K562 (cell line): ENCODE data around the gene TRAP1. TPM values are rescaled to one million over a fixed set of nuclear protein-coding genes. Genes with fewer than 3 reads are reported as not detected.
A peak's percentile ranks its signal among the peaks of the same experiment; 100 is the strongest.

ENCODE experiments used
- ATAC-seq: fragments of 200-7000 bp; cut with Tn5 transposase; 3 replicates; pipeline ENCODE4 v1.9.1; 2020; ENCODE audit warnings: moderate library complexity
- BruUV-seq: library from RNA; stranded (reverse); fragments of 400-500 nt; replicated peaks from 2 replicates; lab custom pipeline; 2021; lab: Mats Ljungman, UMichigan
- CTCF ChIA-PET: fragments of 300-600 bp; formaldehyde crosslinking; extraction: SDS; loops from one replicate; lab custom pipeline; 2021; ENCODE audit warnings: low intra/inter-chr PET ratio; lab: Yijun Ruan, JAX
- POLR2A ChIA-PET: fragments of 300-600, 350-650 bp; sonication (Branson Sonifier 250); formaldehyde crosslinking; extraction: SDS; loops from one replicate; lab custom pipeline; 2021; ENCODE audit warnings: antibody characterized with exemption, inconsistent platforms; lab: Yijun Ruan, JAX
- DNase-seq, 4 experiments: peaks; one replicate each; pipeline versions ENCODE4 v3.0.0 to v3.0.0-alpha.2; 2011 to 2018; ENCODE audit warnings: low spot score in 3 of 4, mixed read lengths in 3 of 4; ENCODE audit errors: extremely low read depth in 1 of 4
- FAIRE-seq: peaks from 2 replicates; lab custom pipeline; 2011; peaks lifted over from hg19 to GRCh38; lab: Jason Lieb, UNC
- H2AFZ ChIP-seq: 2 replicates; pipeline ENCODE4 v1.6.0; 2011; ENCODE audit warnings: low read depth, low read length, control low read depth, inconsistent platforms
- H3K27ac ChIP-seq: fragments of 200-600 bp; 3 replicates; pipeline ENCODE4 v1.8.0; 2011; ENCODE audit warnings: low read depth, mild to moderate bottlenecking, control low read depth, inconsistent platforms, low read length, moderate library complexity, mixed read lengths; ENCODE audit errors: extremely low read depth
- H3K27me3 ChIP-seq, 2 experiments: fragments of 300-600 bp in 1 of 2; 2 replicates in 1 of 2; 3 replicates in 1 of 2; pipeline versions ENCODE4 v1.6.0 to v1.8.0; 2011; ENCODE audit warnings: inconsistent platforms in 2 of 2, low read length in 2 of 2, mild to moderate bottlenecking in 1 of 2, mixed read lengths in 1 of 2, moderate library complexity in 1 of 2; ENCODE audit not compliant: control insufficient read depth in 2 of 2, insufficient read depth in 2 of 2
- H3K36me3 ChIP-seq: fragments of 300-600 bp; 3 replicates; pipeline ENCODE4 v1.8.0; 2011; ENCODE audit warnings: mild to moderate bottlenecking, low read length, inconsistent platforms; ENCODE audit not compliant: control insufficient read depth, insufficient read depth
- H3K4me1 ChIP-seq, 2 experiments: fragments of 200-600 bp in 1 of 2; replicated peaks in 1 of 2; 2 replicates in 1 of 2; 3 replicates in 1 of 2; pipeline versions ENCODE4 v1.5.1 to v1.8.0; 2011; ENCODE audit warnings: inconsistent platforms in 2 of 2, low read length in 2 of 2, mild to moderate bottlenecking in 1 of 2, mixed read lengths in 1 of 2, moderate library complexity in 1 of 2; ENCODE audit not compliant: control insufficient read depth in 2 of 2, insufficient read depth in 2 of 2
- H3K4me2 ChIP-seq: 2 replicates; pipeline ENCODE4 v1.6.1; 2011; ENCODE audit warnings: low read length, control low read depth, inconsistent platforms, mixed read lengths; ENCODE audit not compliant: insufficient read depth
- H3K4me3 ChIP-seq: fragments of 200-600 bp; sonication (generic), shearing (Covaris generic); 2 replicates; pipeline ENCODE4 v1.5.1; 2016; ENCODE audit warnings: control low read depth, inconsistent platforms
- H3K79me2 ChIP-seq: fragments of 200-600 bp; 3 replicates; pipeline ENCODE4 v1.8.0; 2011; ENCODE audit warnings: low read length, inconsistent platforms; ENCODE audit not compliant: control insufficient read depth, insufficient read depth
- H3K9ac ChIP-seq, 2 experiments: 2 replicates each; pipeline versions ENCODE4 v1.6.0 to v1.6.1; 2011; ENCODE audit warnings: low read depth in 2 of 2, low read length in 2 of 2, control low read depth in 1 of 2, inconsistent platforms in 1 of 2, mild to moderate bottlenecking in 1 of 2, mixed read lengths in 1 of 2; ENCODE audit not compliant: insufficient read depth in 1 of 2
- H3K9me1 ChIP-seq: one replicate; pipeline ENCODE4 v1.6.0; 2011; ENCODE audit warnings: inconsistent platforms, mild to moderate bottlenecking, low read length, moderate library complexity; ENCODE audit not compliant: control insufficient read depth, insufficient read depth
- H3K9me3 ChIP-seq: replicated peaks from 2 replicates; pipeline ENCODE4 v1.5.1; 2011; ENCODE audit warnings: low read depth, low read length, inconsistent platforms; ENCODE audit not compliant: control insufficient read depth, insufficient read depth
- H4K20me1 ChIP-seq: replicated peaks from 2 replicates; pipeline ENCODE4 v1.6.1; 2011; ENCODE audit warnings: low read length, inconsistent platforms, mixed read lengths; ENCODE audit not compliant: control insufficient read depth, insufficient read depth
- BHLHE40 ChIP-seq: IDR thresholded peaks from 2 replicates; pipeline ENCODE4 v1.6.1; 2011; ENCODE audit warnings: low read length, improper control_type of control experiment
- SFPQ ChIP-seq: fragments of 200-400 bp; formaldehyde crosslinking; IDR thresholded peaks from 2 replicates; pipeline ENCODE4 v1.6.1; 2017; ENCODE audit warnings: mild to moderate bottlenecking, low read depth, low read length, moderate library complexity
- ZBTB33 ChIP-seq: sonication (generic); formaldehyde crosslinking; IDR thresholded peaks from 2 replicates; pipeline ENCODE4 v1.8.1; 2023; ENCODE audit warnings: mild to moderate bottlenecking, missing genetic modification reagents
- WGBS: fragments of 100-300 bp; shearing (Covaris generic); methylation state at CpG from one replicate; pipeline ENCODE4 v1.1.6; 2016; ENCODE audit warnings: low coverage, mixed read lengths; ENCODE audit not compliant: insufficient coverage; ENCODE audit errors: missing lambda C conversion rate; 5-methylcytosine and 5-hydroxymethylcytosine counted together
- in situ Hi-C: fragments of 300-500 bp; cut with MboI; formaldehyde crosslinking; loops from 4 replicates; pipeline ENCODE4 v1.15.0; 2018; ENCODE audit warnings: inconsistent platforms, mixed read lengths
- intact Hi-C: fragments of 100-400 bp; cut with micrococcal nuclease; formaldehyde crosslinking; loops from 2 replicates; pipeline ENCODE4 v1.14.2; 2022
- polyA plus RNA-seq, 8 experiments: library from polyadenylated mRNA; depleted of rRNA in 4 of 8; stranded (reverse) in 5 of 8; unstranded in 3 of 8; fragments of >200 nt; fragmentation: Nextera tagmentation in 2 of 8; fragmentation: Illumina TruSeq in 1 of 8; extraction: Ambion mirVana in 2 of 8; extraction: Trizol in 1 of 8; gene quantifications; 2 replicates each; pipeline versions ENCODE4 v1.2.1 to v1.2.3, GENCODE V29; 2011 to 2014; ENCODE audit warnings: inconsistent platforms in 1 of 8, missing spikeins in 1 of 8
- total RNA-seq, 7 experiments: library from RNA; depleted of rRNA in 6 of 7; stranded (reverse); fragments of >200 nt in 6 of 7; fragmentation: Illumina TruSeq in 2 of 7; extraction: Trizol in 2 of 7; gene quantifications; 2 replicates each; pipeline versions ENCODE4 v1.2.1 to v1.2.3, GENCODE V29; 2011 to 2021; ENCODE audit warnings: low replicate concordance in 1 of 7

TRAP1 gene
- total and polyA plus RNA-seq, 9 of the 15 experiments (the other 6 are each of a cell fraction or from before 2014, with no cell fraction given) = 19.1 to 436 (median 301) TPM

- in situ Hi-C loops (no loop called here), intact Hi-C loops (no loop called here)
- FAIRE-seq (no peak), DNase-seq (no peak), ATAC-seq (no peak)
- ChIA-PET CTCF (no interaction called here), POLR2A (interaction anchor here (0.8 to 1.5 kb wide), 4 partner anchors 8 to 443 kb away, joined by 3 to 4 read pairs (median 3); partner anchors contain the start of gene ZNF263)
- no peak overlapping the region for H3K27ac ChIP-seq
- no peaks in the 10 kb centered on the region; the same call in 1 of the 2 replicates for H4K20me1 ChIP-seq
- no peaks in the 10 kb centered on the region for H3K79me2 ChIP-seq
- H3K4me1 ChIP-seq = peaks cover 0 to 11% of the 10 kb centered on the region in 2 experiments; a peak in 1 of 5 replicates
- TF ChIP-seq BHLHE40 (no peak), ZBTB33 (CRISPR knock-in tag) (peak; percentile 58; the same call in 1 of the 2 replicates), SFPQ (no peak)
- no peaks in the 10 kb centered on the region for H3K9me3 ChIP-seq
- H3K36me3 ChIP-seq = peaks cover 41% of the 10 kb centered on the region; the same call in 2 of the 3 replicates
- no TSS peak for BruUV-seq
- WGBS = 93% methylated on average over 17 of the region's 33 CpGs
- H3K27me3 ChIP-seq = no peaks in the 10 kb centered on the region
- H2AFZ ChIP-seq = no peak overlapping the region
- H3K4me3 ChIP-seq = no peak overlapping the region
- no peak overlapping the region for H3K4me2 ChIP-seq
- H3K9ac ChIP-seq = no peak overlapping the region; a peak in 1 of 4 replicates
- H3K9me1 ChIP-seq = no peaks in the 10 kb centered on the region
Observed at GRCh38 chr16:3726021-3726687, 8.8 kb upstream of the TRAP1 start.
